ENCODE measurements around the gene TRIM66. TPM values are rescaled to one million over a fixed set of nuclear protein-coding genes. Genes with fewer than 3 reads are reported as not detected.

TRIM66 gene
- total RNA-seq, 1 donor from 2014 or later, result 5.9 TPM

GRCh38 chr11:8717876-8718753 lies 35.6 kb upstream of the TRIM66 start:
- Mint-ChIP-seq H3K27me3 (ENCODE audit: low read depth) (no peaks in the 10 kb centered on the region), H3K4me1 (ENCODE audit: low read depth) (peaks cover 77% of the 10 kb centered on the region), H3K36me3 (ENCODE audit: low read depth) (peaks cover 19% of the 10 kb centered on the region), H3K4me3 (ENCODE audit: unreplicated experiment) (peak overlapping the region; percentile 48), H3K27ac (ENCODE audit: unreplicated experiment) (peak overlapping the region; percentile 96), H3K9me3 (ENCODE audit: low read depth) (no peaks in the 10 kb centered on the region)
- no peak for DNase-seq (ENCODE audit: low spot score)
- no peak for TF ChIP-seq CTCF (IDR thresholded peaks at IDR 0.05)

GRCh38 chr11:8717544-8717875 lies 35.0 kb upstream of the TRIM66 start:
- H3K4me3 Mint-ChIP-seq (ENCODE audit: unreplicated experiment), result peak overlapping the region; percentile 37
- H3K4me1 Mint-ChIP-seq (ENCODE audit: low read depth), result peaks cover 71% of the 10 kb centered on the region
- H3K9me3 Mint-ChIP-seq (ENCODE audit: low read depth), result no peaks in the 10 kb centered on the region
- no peak for DNase-seq (ENCODE audit: low spot score)
- H3K27ac Mint-ChIP-seq (ENCODE audit: unreplicated experiment), result peak overlapping the region; percentile 96
- no peak for TF ChIP-seq CTCF (IDR thresholded peaks at IDR 0.05)
- peaks cover 18% of the 10 kb centered on the region for H3K36me3 Mint-ChIP-seq (ENCODE audit: low read depth)
- H3K27me3 Mint-ChIP-seq (ENCODE audit: low read depth), result no peaks in the 10 kb centered on the region

- H3K9me3 Mint-ChIP-seq (ENCODE audit: low read depth), result no peaks in the 10 kb centered on the region
- DNase-seq (ENCODE audit: low spot score), result no peak
- H3K27ac Mint-ChIP-seq (ENCODE audit: unreplicated experiment), result no peak overlapping the region
- H3K4me3 Mint-ChIP-seq (ENCODE audit: unreplicated experiment), result no peak overlapping the region
- no peaks in the 10 kb centered on the region for H3K27me3 Mint-ChIP-seq (ENCODE audit: low read depth)
- TF ChIP-seq CTCF (IDR thresholded peaks at IDR 0.05), result no peak
- peaks cover 25% of the 10 kb centered on the region for H3K36me3 Mint-ChIP-seq (ENCODE audit: low read depth)
- H3K4me1 Mint-ChIP-seq (ENCODE audit: low read depth), result peaks cover 51% of the 10 kb centered on the region
These were observed 33.0 kb upstream of the TRIM66 start for GRCh38 chr11:8715501-8715900.

GRCh38 chr11:8714622-8715225 lies 32.3 kb upstream of the TRIM66 start:
- no peaks in the 10 kb centered on the region for H3K27me3 Mint-ChIP-seq (ENCODE audit: low read depth)
- peaks cover 49% of the 10 kb centered on the region for H3K4me1 Mint-ChIP-seq (ENCODE audit: low read depth)
- H3K4me3 Mint-ChIP-seq (ENCODE audit: unreplicated experiment), result no peak overlapping the region
- no peaks in the 10 kb centered on the region for H3K9me3 Mint-ChIP-seq (ENCODE audit: low read depth)
- DNase-seq (ENCODE audit: low spot score), result no peak
- TF ChIP-seq CTCF (IDR thresholded peaks at IDR 0.05), result no peak
- H3K36me3 Mint-ChIP-seq (ENCODE audit: low read depth), result peaks cover 26% of the 10 kb centered on the region
- H3K27ac Mint-ChIP-seq (ENCODE audit: unreplicated experiment), result no peak overlapping the region

- H3K27ac Mint-ChIP-seq (ENCODE audit: unreplicated experiment), result no peak overlapping the region
- DNase-seq (ENCODE audit: low spot score), result no peak
- peaks cover 26% of the 10 kb centered on the region for H3K36me3 Mint-ChIP-seq (ENCODE audit: low read depth)
- no peak overlapping the region for H3K4me3 Mint-ChIP-seq (ENCODE audit: unreplicated experiment)
- no peaks in the 10 kb centered on the region for H3K9me3 Mint-ChIP-seq (ENCODE audit: low read depth)
- H3K4me1 Mint-ChIP-seq (ENCODE audit: low read depth), result peaks cover 49% of the 10 kb centered on the region
- no peak for TF ChIP-seq CTCF (IDR thresholded peaks at IDR 0.05)
- H3K27me3 Mint-ChIP-seq (ENCODE audit: low read depth), result no peaks in the 10 kb centered on the region
These were observed 31.4 kb upstream of the TRIM66 start for GRCh38 chr11:8713760-8714454.

Measured in chondrocyte (in vitro differentiated cells).